H1 (cell line): ENCODE results near the gene SHOX. TPM values are rescaled to one million over a fixed set of nuclear protein-coding genes. Genes with fewer than 3 reads are reported as not detected.

Experiments used
- JUN ChIP-seq: IDR thresholded peaks from 2 replicates; pipeline ENCODE4 v1.6.1; 2011; ENCODE audit warnings: low read depth, mild to moderate bottlenecking, improper control_type of control experiment, low read length
- POLR2AphosphoS5 ChIP-seq: IDR thresholded peaks from 2 replicates; pipeline ENCODE4 v1.6.1; 2011; ENCODE audit warnings: low read depth, low read length
- SP2 ChIP-seq: IDR thresholded peaks from 2 replicates; pipeline ENCODE4 v1.6.1; 2012; ENCODE audit warnings: mild to moderate bottlenecking, low read length, inconsistent platforms
- TBP ChIP-seq: IDR thresholded peaks from 2 replicates; pipeline ENCODE4 v1.6.1; 2011; ENCODE audit warnings: low read depth, low read length, improper control_type of control experiment
- polyA plus RNA-seq, 7 experiments: library from polyadenylated mRNA; depleted of rRNA in 3 of 7; stranded (reverse) in 5 of 7; unstranded in 2 of 7; fragments of >200 nt in 5 of 7; fragments of 200-250 nt in 2 of 7; gene quantifications; 1 replicate in 5 of 7; 2 replicates in 1 of 7; 4 replicates in 1 of 7; pipeline versions ENCODE4 v1.2.1 to v1.2.3, GENCODE V29; 2011 to 2013; ENCODE audit warnings: missing spikeins in 2 of 7, mixed read lengths in 2 of 7
- total RNA-seq: library from RNA; stranded (reverse); fragmentation: NEBNext Ultra II Directional; extraction: Animal tissue kit (Norgen Biotek cat#: 25700); gene quantifications from 2 replicates; pipeline ENCODE4 v1.2.1, GENCODE V29; 2021

Gene SHOX
- total and polyA plus RNA-seq, 2 of the 8 experiments (the other 6 are each of a cell fraction or from before 2014, with no cell fraction given): 0.05 to 0.15 TPM

DNA sequence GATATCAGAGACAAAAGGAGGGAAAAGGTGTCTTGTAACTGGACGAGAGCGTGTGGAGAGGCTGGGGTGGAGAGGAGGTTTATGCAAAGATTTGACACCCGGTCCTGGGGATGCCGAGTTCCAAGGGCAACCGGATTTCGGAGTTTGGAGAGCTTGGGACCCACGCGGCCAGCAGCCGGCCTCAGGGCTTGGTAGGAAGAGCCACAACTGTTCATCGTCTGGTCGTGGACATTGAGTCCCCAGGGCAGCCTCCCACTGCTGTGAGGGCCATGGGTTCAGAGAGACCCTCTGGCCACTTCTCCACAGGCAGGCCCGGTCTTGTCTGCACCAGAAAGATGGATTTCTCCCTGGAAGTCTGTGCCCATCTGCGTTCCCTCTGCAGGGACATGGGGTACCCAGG lies 46.8 kb downstream of the SHOX start (continued):
- TF ChIP-seq TBP: no peak
- no peak for TF ChIP-seq POLR2AphosphoS5
- TF ChIP-seq JUN: no peak
- no peak for TF ChIP-seq SP2
